A673 (cell line): ENCODE results near the gene OR2AJ1. TPM values are rescaled to one million over a fixed set of nuclear protein-coding genes. Genes with fewer than 3 reads are reported as not detected.

ENCODE experiments used
- BruUV-seq: library from RNA; stranded (reverse); fragments of 400-500 nt; replicated peaks from 2 replicates; lab custom pipeline; 2021; lab: Mats Ljungman, UMichigan
- CTCF ChIA-PET: fragments of 300-600 bp; sonication (Branson Sonifier 250); formaldehyde crosslinking; loops from one replicate; lab custom pipeline; 2022; ENCODE audit warnings: antibody characterized with exemption; lab: Charles Lee
- POLR2A ChIA-PET: fragments of 300-600 bp; sonication (Branson Sonifier 250); formaldehyde crosslinking; loops from one replicate; lab custom pipeline; 2022; ENCODE audit warnings: antibody characterized with exemption; ENCODE audit not compliant: low non-redundant PET; lab: Charles Lee
- DNase-seq: peaks from one replicate; pipeline ENCODE4 v3.0.0-alpha.2; 2015; ENCODE audit warnings: low spot score
- H3K27ac ChIP-seq: fragments of 200-600 bp; sonication (generic); 2 replicates; pipeline ENCODE4 v1.5.1; 2016; ENCODE audit warnings: mixed run types, low read depth, mild to moderate bottlenecking, mixed read lengths, antibody characterized with exemption, low read length; ENCODE audit not compliant: poor library complexity, severe bottlenecking
- H3K27me3 ChIP-seq: fragments of 200-600 bp; sonication (generic); replicated peaks from 2 replicates; pipeline ENCODE4 v1.6.1; 2017; ENCODE audit warnings: mixed run types, low read depth, mild to moderate bottlenecking, mixed read lengths, antibody characterized with exemption, low read length; ENCODE audit not compliant: insufficient read depth, poor library complexity
- H3K36me3 ChIP-seq: fragments of 200-600 bp; sonication (generic); 2 replicates; pipeline ENCODE4 v1.6.1; 2016; ENCODE audit warnings: mixed run types, mild to moderate bottlenecking, mixed read lengths, antibody characterized with exemption, low read length; ENCODE audit not compliant: insufficient read depth, poor library complexity, severe bottlenecking
- H3K4me1 ChIP-seq: fragments of 200-600 bp; sonication (generic); 2 replicates; pipeline ENCODE4 v1.6.1; 2017; ENCODE audit warnings: mixed run types, mild to moderate bottlenecking, mixed read lengths, antibody characterized with exemption, low read length; ENCODE audit not compliant: insufficient read depth, poor library complexity, severe bottlenecking
- H3K4me3 ChIP-seq: fragments of 200-600 bp; sonication (generic); 2 replicates; pipeline ENCODE4 v1.5.1; 2016; ENCODE audit warnings: low read depth, mixed run types, mild to moderate bottlenecking, mixed read lengths, low read length; ENCODE audit not compliant: poor library complexity, severe bottlenecking
- H3K9me3 ChIP-seq: fragments of 200-600 bp; sonication (generic); 2 replicates; pipeline ENCODE4 v1.6.1; 2016; ENCODE audit warnings: mixed run types, low read depth, mild to moderate bottlenecking, mixed read lengths, antibody characterized with exemption, low read length; ENCODE audit not compliant: poor library complexity, severe bottlenecking
- EZH2 ChIP-seq: fragments of 200-600 bp; sonication (generic); IDR thresholded peaks from 2 replicates; pipeline ENCODE4 v1.6.1; 2017; ENCODE audit warnings: borderline replicate concordance, low read depth, mild to moderate bottlenecking, mixed read lengths, antibody characterized with exemption, low read length; ENCODE audit not compliant: poor library complexity, severe bottlenecking
- intact Hi-C: fragments of 100-400 bp; cut with micrococcal nuclease; formaldehyde crosslinking; loops from one replicate; pipeline ENCODE4 v1.10.0; 2022; ENCODE audit not compliant: unreplicated experiment
- total RNA-seq: library from RNA; stranded (reverse); gene quantifications from 2 replicates; pipeline ENCODE4 v1.2.3, GENCODE V29; 2021
- TF ChIP-seq, protein P1 (sequence below): fragments of 300-800, 200-600 bp; sonication (generic); conservative IDR thresholded peaks from 2 replicates; pipeline ENCODE4 v1.5.1; 2017; ENCODE audit warnings: low read depth, mild to moderate bottlenecking, antibody characterized with exemption, low read length, moderate library complexity, mixed read lengths

The OR2AJ1 gene
- total RNA-seq, 1 experiment from 2014 or later = not detected

GRCh38 chr1:247942624-247943023 is 17.9 kb downstream of the OR2AJ1 start:
- no peak for TF ChIP-seq EZH2
- TF ChIP-seq, protein P1, sequence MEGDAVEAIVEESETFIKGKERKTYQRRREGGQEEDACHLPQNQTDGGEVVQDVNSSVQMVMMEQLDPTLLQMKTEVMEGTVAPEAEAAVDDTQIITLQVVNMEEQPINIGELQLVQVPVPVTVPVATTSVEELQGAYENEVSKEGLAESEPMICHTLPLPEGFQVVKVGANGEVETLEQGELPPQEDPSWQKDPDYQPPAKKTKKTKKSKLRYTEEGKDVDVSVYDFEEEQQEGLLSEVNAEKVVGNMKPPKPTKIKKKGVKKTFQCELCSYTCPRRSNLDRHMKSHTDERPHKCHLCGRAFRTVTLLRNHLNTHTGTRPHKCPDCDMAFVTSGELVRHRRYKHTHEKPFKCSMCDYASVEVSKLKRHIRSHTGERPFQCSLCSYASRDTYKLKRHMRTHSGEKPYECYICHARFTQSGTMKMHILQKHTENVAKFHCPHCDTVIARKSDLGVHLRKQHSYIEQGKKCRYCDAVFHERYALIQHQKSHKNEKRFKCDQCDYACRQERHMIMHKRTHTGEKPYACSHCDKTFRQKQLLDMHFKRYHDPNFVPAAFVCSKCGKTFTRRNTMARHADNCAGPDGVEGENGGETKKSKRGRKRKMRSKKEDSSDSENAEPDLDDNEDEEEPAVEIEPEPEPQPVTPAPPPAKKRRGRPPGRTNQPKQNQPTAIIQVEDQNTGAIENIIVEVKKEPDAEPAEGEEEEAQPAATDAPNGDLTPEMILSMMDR = no peak
- no peak for DNase-seq
- BruUV-seq = no TSS peak
- intact Hi-C loops = no loop called here
- Histone ChIP-seq H3K36me3 (no peaks in the 10 kb centered on the region), H3K4me1 (no peaks in the 10 kb centered on the region), H3K9me3 (peaks cover 4% of the 10 kb centered on the region), H3K4me3 (no peak overlapping the region), H3K27ac (no peak overlapping the region), H3K27me3 (no peaks in the 10 kb centered on the region)
- POLR2A ChIA-PET = no interaction called here
- CTCF ChIA-PET = no interaction called here

DNA sequence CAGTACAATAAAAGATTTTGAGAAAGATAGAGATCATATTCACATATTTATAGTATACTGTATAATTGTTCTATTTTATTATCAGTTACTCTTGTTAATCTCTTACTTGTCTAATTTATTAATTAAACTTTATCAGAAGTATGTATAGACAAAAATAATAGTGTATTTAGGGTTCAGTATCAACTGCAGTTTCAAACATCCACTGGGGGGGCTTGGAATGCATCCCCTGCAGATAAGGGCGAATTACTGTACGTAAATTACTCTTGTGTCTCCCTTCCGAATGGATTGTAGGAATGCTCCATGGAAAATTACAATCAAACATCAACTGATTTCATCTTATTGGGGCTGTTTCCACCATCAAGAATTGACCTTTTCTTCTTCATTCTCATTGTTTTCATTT is 23.9 kb downstream of the OR2AJ1 start, which contains the start of gene OR2L8:
OR2L8 (plus strand) TSS at position 301 of the 400 bp plus-strand sequence; CDS start at position 301, 0 bp downstream.
- ChIA-PET POLR2A (no interaction called here), CTCF (no interaction called here)
- DNase-seq = no peak
- no TSS peak for BruUV-seq
- intact Hi-C loops = no loop called here
- TF ChIP-seq, protein P1 = no peak
- no peak for TF ChIP-seq EZH2
- Histone ChIP-seq H3K27ac (no peak within 1 kb of the TSS), H3K4me3 (no peak within 1 kb of the TSS), H3K9me3 (peaks cover 3% of the 10 kb centered on the region), H3K4me1 (no peaks in the 10 kb centered on the region), H3K27me3 (no peaks in the 10 kb centered on the region), H3K36me3 (no peaks in the 10 kb centered on the region)

DNA sequence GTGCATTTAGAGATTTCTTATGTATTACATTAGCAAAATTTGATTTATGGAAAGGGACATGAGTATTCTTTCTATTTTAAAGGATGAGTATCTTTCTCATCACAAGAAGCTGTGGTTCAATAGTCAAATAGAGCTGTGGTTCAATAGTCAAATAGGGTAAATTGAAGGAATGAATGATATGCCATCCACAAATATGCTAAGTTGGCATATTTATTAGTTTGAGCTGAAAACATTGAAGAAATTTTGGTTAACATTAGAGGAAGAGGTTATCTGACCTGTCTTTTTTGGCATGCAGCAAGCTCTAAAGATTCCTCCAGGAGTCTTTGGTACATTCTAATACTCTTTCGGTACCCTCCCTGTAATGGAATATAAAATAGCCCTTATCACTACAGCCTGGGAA is 28.7 kb downstream of the OR2AJ1 start:
- POLR2A ChIA-PET = no interaction called here
- intact Hi-C loops = no loop called here
- no TSS peak for BruUV-seq
- no peaks in the 10 kb centered on the region for H3K36me3 ChIP-seq
- no peaks in the 10 kb centered on the region for H3K27me3 ChIP-seq
- no peak overlapping the region for H3K27ac ChIP-seq
- TF ChIP-seq EZH2 = no peak
- TF ChIP-seq, protein P1 = no peak
- no peak for DNase-seq
- no peak overlapping the region for H3K4me3 ChIP-seq
- H3K4me1 ChIP-seq = no peaks in the 10 kb centered on the region
- CTCF ChIA-PET = no interaction called here
- peaks cover 8% of the 10 kb centered on the region for H3K9me3 ChIP-seq
